Activated naive CD8-positive, alpha-beta T cell treated with anti-CD3 and anti-CD28 coated beads, Interleukin-2, amount 50 U/mL, for 24 hours (primary cell): Measurements from ENCODE around the gene NLGN1.

ENCODE experiments used
- ATAC-seq: fragments of 150-1000 bp; cut with Tn5 transposase; one replicate; pipeline ENCODE4 v1.10.0; 2021
- DNase-seq: peaks from one replicate; pipeline ENCODE4 v3.0.0; 2021
- H3K27ac Mint-ChIP-seq: one replicate; pipeline ENCODE4 v1.8.0; 2021; ENCODE audit warnings: mild to moderate bottlenecking, mixed read lengths
- H3K27me3 Mint-ChIP-seq: one replicate; pipeline ENCODE4 v1.8.0; 2021; ENCODE audit warnings: mixed read lengths
- H3K36me3 Mint-ChIP-seq: one replicate; pipeline ENCODE4 v1.8.0; 2021; ENCODE audit warnings: low read depth, mixed read lengths
- H3K4me1 Mint-ChIP-seq: one replicate; pipeline ENCODE4 v1.8.0; 2021; ENCODE audit warnings: mixed read lengths
- H3K4me3 Mint-ChIP-seq: one replicate; pipeline ENCODE4 v1.8.0; 2021; ENCODE audit warnings: mild to moderate bottlenecking, moderate library complexity, mixed read lengths
- H3K9me3 Mint-ChIP-seq: one replicate; pipeline ENCODE4 v1.8.0; 2021; ENCODE audit warnings: mixed read lengths

NLGN1 gene

DNA sequence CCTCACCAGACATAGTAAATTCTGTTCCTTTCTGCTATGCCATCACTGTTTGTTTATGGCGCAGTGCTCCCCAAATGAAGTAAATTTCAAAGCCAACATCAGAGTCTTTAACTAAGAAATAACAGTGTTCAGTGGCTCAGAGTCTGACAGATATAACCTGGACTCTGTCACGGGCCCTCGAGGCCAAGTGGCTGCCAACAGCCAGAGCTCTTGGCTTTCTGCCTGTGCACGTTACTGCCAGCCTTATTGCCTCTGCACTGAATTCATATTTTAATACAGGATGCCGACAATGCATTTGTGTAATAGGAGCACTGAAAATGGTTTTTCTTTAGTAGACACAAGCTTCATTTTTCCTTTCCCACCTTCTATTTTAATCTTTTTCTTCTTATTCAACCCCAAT lies 219.9 kb downstream of the NLGN1 start:
- Mint-ChIP-seq H3K4me3 (no peak overlapping the region), H3K9me3 (peaks cover 7% of the 10 kb centered on the region), H3K27ac (no peak overlapping the region), H3K4me1 (no peaks in the 10 kb centered on the region), H3K27me3 (no peaks in the 10 kb centered on the region), H3K36me3 (no peaks in the 10 kb centered on the region)
- ATAC-seq = no peak
- no peak for DNase-seq

DNA sequence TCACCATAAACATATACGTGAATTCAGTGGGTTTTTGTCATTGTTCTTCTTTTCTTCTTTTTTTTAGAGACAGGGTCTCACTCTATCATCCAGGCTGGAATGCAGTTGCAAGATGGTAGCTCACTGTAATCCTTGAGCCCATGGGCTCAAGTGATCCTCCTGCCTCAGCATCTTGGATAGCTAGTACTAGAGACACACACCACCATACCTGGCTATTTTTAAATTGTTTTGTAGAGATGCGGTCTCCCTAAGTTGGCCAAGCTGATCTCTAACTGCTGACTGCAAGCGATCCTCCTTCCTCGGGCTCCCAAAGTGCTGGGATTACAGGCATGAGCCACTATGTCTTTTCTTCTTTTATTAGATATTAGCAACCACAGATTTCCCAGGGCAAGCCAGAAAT lies 220.6 kb downstream of the NLGN1 start:
- no peaks in the 10 kb centered on the region for H3K27me3 Mint-ChIP-seq
- ATAC-seq (no peak), DNase-seq (no peak)
- no peaks in the 10 kb centered on the region for H3K4me1 Mint-ChIP-seq
- H3K4me3 Mint-ChIP-seq = no peak overlapping the region
- H3K27ac Mint-ChIP-seq = no peak overlapping the region
- peaks cover 7% of the 10 kb centered on the region for H3K9me3 Mint-ChIP-seq
- no peaks in the 10 kb centered on the region for H3K36me3 Mint-ChIP-seq

DNA sequence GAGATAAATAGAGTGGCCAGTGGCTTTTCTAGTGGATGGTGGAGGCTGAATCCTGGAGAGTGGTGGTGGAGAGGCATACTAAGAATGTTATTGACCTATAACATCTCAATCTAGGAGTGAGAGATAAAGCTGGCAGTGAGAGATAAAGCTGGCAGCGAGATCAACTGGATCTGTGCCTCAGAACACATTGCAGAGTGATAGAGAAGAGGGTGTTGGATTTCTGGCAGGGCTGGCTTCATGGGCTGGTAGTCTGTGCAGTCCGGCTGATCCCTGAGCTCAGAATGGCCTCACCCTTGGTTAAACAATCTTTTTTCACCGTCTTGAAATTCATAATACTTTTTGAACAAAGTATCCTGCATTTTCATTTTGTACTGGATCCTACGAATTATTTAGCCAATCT lies 221.2 kb downstream of the NLGN1 start:
- no peak for DNase-seq
- Mint-ChIP-seq H3K27ac (no peak overlapping the region), H3K4me1 (no peaks in the 10 kb centered on the region), H3K9me3 (peaks cover 7% of the 10 kb centered on the region), H3K36me3 (no peaks in the 10 kb centered on the region), H3K27me3 (no peaks in the 10 kb centered on the region), H3K4me3 (no peak overlapping the region)
- no peak for ATAC-seq

GRCh38 chr3:173622166-173622565 lies 224.6 kb downstream of the NLGN1 start:
- DNase-seq (no peak), ATAC-seq (no peak)
- no peaks in the 10 kb centered on the region for H3K27me3 Mint-ChIP-seq
- H3K4me1 Mint-ChIP-seq = no peaks in the 10 kb centered on the region
- H3K36me3 Mint-ChIP-seq = no peaks in the 10 kb centered on the region
- no peak overlapping the region for H3K27ac Mint-ChIP-seq
- H3K9me3 Mint-ChIP-seq = peaks cover 3% of the 10 kb centered on the region
- no peak overlapping the region for H3K4me3 Mint-ChIP-seq

DNA sequence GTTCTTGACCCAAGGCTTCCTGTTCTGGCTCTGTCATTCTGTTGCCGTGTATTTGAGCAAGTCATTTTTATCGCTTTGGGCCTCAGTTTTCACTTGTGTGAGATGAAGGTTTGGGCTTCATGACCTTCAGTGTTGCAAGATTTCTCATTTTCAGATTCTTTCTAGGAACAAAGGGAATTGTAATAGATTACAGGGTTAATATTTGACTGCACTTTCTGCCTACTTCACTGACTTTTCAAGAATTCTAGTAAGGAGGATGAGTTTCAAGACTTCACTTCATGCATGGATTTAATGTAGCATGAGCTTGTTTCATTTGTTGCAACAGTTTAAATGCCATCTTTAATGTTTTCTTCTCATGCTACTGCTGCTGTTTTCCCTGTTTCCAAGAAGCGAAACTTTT lies 226.5 kb downstream of the NLGN1 start:
- Mint-ChIP-seq H3K36me3 (no peaks in the 10 kb centered on the region), H3K27me3 (no peaks in the 10 kb centered on the region), H3K4me3 (no peak overlapping the region), H3K9me3 (peaks cover 4% of the 10 kb centered on the region), H3K27ac (no peak overlapping the region), H3K4me1 (no peaks in the 10 kb centered on the region)
- DNase-seq (no peak), ATAC-seq (no peak)

GRCh38 chr3:173630849-173631248 lies 233.3 kb downstream of the NLGN1 start:
- no peak for DNase-seq
- Mint-ChIP-seq H3K27ac (no peak overlapping the region), H3K4me3 (no peak overlapping the region), H3K4me1 (no peaks in the 10 kb centered on the region), H3K36me3 (no peaks in the 10 kb centered on the region), H3K27me3 (no peaks in the 10 kb centered on the region), H3K9me3 (peaks cover 4% of the 10 kb centered on the region)
- no peak for ATAC-seq

GRCh38 chr3:173632945-173633344 lies 235.4 kb downstream of the NLGN1 start:
- Mint-ChIP-seq H3K9me3 (no peaks in the 10 kb centered on the region), H3K4me3 (no peak overlapping the region), H3K4me1 (no peaks in the 10 kb centered on the region), H3K27me3 (no peaks in the 10 kb centered on the region), H3K36me3 (no peaks in the 10 kb centered on the region), H3K27ac (no peak overlapping the region)
- DNase-seq (no peak), ATAC-seq (no peak)

DNA sequence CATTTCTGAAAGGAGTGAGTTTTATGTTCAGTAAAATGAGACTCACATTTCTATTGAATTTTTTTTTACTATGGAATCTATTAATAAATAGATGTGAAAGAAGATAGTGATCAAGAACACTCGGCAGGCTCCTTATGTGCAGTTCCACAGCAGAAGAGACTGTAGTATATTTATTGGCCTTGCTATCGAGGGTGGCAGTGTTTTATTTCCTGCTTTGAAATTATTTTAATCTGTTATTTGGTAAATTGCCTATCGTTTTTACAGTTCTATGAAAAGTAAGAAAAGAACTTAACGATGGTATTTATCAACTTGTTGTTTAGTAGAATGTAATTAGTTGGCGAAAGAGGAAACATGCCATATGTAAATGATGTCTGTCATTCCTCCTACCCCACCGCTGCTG lies 238.3 kb downstream of the NLGN1 start:
- Mint-ChIP-seq H3K36me3 (no peaks in the 10 kb centered on the region), H3K4me1 (no peaks in the 10 kb centered on the region), H3K4me3 (no peak overlapping the region), H3K27me3 (no peaks in the 10 kb centered on the region), H3K27ac (no peak overlapping the region), H3K9me3 (no peaks in the 10 kb centered on the region)
- DNase-seq = no peak
- ATAC-seq = no peak

DNA sequence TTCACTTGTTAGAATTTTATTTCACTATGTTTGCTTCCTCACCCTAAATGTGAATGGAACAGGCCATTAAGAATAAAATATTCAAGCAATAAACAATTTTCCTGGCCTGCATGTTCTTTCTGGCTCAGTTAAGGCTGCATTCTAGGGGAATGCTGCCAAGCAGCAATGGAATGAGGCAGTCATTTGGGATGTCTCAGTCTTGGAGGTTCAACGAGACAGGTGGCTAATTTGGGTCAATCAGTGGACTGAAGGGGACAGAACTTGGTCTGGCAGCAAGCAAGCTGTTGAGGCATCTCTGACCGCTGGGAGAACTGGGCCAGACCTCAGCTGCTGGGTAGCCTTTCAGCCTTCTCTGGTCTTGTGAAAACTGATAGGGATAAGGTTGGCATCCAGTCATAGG lies 241.6 kb downstream of the NLGN1 start:
- Mint-ChIP-seq H3K4me1 (no peaks in the 10 kb centered on the region), H3K27ac (no peak overlapping the region), H3K9me3 (no peaks in the 10 kb centered on the region), H3K36me3 (no peaks in the 10 kb centered on the region), H3K4me3 (no peak overlapping the region), H3K27me3 (no peaks in the 10 kb centered on the region)
- ATAC-seq = no peak
- no peak for DNase-seq

DNA sequence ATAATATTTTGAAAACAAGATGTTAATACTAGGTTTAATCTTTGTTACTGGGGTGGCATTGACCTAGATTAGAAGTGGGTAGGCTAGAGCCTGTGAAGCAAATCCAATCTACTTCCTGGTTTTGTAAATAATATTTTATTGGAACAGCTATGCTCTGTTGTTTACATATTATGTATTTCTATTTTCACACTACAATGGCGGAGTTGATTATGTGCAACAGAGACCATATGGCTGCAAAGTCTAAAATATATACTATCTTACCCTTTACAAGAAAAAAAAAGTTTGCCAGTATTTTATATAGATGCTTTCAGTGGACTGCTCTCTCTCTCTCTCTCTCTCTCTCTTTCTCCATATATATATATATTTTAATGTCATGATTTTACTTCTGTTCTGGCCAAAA lies 244.2 kb downstream of the NLGN1 start:
- no peaks in the 10 kb centered on the region for H3K27me3 Mint-ChIP-seq
- no peak for ATAC-seq
- H3K9me3 Mint-ChIP-seq = no peaks in the 10 kb centered on the region

DNA sequence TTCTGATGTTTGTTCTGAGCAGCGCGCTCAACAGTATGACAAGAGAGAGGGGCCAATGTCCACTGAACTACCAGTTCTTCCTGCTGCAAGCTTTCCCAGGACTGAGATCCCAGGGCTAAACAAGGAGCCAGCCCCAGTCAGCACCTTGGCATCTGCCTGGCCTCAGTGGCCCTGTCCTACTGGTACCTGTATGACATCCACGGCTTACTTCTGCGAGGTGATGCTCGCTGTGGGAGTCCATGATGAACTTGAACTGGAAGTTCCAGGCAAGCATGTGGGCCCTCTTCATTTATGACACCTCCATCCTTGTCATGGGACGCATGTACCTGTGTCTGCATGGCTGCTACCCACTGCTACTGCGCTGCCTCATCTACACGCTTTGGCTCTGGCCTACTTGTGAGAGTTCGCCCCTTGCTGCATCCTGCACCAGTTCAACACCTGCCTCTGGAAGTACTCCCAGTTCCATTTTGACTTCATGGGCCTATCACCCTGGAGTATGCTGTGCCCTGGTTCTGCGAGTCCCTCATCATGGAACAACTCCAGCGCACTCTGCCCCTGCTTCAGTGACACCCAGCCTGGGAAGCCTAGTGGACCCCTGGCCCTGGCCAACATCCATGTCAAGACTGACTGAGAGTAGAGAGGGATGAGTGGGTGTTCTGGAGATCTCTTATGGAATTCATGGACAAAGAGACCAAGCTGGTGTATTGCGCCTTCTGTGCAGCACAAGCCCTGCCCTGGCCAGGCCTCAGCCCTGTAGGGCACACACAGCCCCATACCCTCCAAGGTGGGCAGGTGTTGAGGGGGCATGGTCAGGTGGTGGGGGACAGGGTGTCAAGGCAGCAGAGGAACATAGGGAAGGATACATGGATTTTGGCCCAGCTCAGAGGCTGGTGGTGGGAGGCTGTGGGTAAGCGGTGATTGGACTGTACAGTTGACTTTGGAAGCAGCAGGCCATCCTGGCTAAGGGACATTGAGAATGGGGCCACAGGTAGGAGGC lies 246.8 kb downstream of the NLGN1 start:
- Mint-ChIP-seq H3K27me3 (no peaks in the 10 kb centered on the region), H3K4me3 (no peak overlapping the region), H3K9me3 (no peaks in the 10 kb centered on the region), H3K27ac (no peak overlapping the region), H3K4me1 (no peaks in the 10 kb centered on the region), H3K36me3 (no peaks in the 10 kb centered on the region)
- ATAC-seq = no peak
- DNase-seq = no peak

More for the DNA sequence above, 244.2 kb downstream of the NLGN1 start:
- Mint-ChIP-seq H3K36me3 (no peaks in the 10 kb centered on the region), H3K4me1 (no peaks in the 10 kb centered on the region), H3K4me3 (no peak overlapping the region), H3K27ac (no peak overlapping the region)
- no peak for DNase-seq

DNA sequence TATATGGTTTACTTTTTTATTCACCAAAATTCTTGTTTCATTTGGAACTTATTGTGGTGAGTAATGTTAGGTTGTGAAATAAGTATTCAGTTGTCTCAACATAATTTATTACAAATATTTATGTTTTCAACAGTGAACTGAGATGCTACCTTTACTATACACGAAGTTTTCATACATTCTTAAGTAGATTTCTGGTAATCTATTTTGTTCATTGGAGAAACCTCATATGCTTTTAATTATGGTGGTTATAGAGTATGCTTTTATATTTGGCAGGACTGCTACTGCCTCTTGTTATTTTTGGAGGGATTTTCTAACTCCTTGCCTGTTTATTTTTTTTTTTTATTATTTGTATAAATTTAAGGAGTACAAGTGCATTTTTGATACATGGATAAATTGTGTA lies 253.1 kb downstream of the NLGN1 start:
- Mint-ChIP-seq H3K4me1 (no peaks in the 10 kb centered on the region), H3K27me3 (no peaks in the 10 kb centered on the region), H3K36me3 (no peaks in the 10 kb centered on the region), H3K9me3 (peaks cover 8% of the 10 kb centered on the region), H3K27ac (no peak overlapping the region), H3K4me3 (no peak overlapping the region)
- ATAC-seq (no peak), DNase-seq (no peak)

- no peak overlapping the region for H3K27ac Mint-ChIP-seq
- H3K4me3 Mint-ChIP-seq = no peak overlapping the region
- no peaks in the 10 kb centered on the region for H3K4me1 Mint-ChIP-seq
- peaks cover 8% of the 10 kb centered on the region for H3K9me3 Mint-ChIP-seq
- H3K27me3 Mint-ChIP-seq = no peaks in the 10 kb centered on the region
- ATAC-seq = no peak
- no peaks in the 10 kb centered on the region for H3K36me3 Mint-ChIP-seq
- DNase-seq = no peak
Observed at GRCh38 chr3:173652093-173652492, 254.5 kb downstream of the NLGN1 start.

DNA sequence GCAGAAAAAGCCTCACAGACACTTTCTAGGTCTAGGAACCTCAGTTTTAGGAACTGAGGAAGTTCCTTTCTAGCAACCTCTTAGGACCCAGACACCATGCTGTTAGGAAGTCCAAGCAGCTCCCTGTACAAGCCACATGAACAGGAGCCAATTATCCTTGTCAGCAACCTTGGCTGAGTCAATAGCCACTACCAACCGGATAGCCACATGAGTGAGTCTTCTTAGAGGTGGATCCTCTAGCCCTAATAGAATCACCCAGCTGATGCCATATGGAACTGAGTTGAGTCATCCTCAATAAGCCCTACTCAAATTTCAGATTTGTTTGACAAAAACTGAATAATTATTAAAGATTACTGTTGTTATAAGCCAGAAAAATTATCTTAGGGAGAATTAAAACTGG lies 256.2 kb downstream of the NLGN1 start:
- Mint-ChIP-seq H3K27ac (no peak overlapping the region), H3K9me3 (peaks cover 8% of the 10 kb centered on the region), H3K36me3 (no peaks in the 10 kb centered on the region), H3K4me1 (no peaks in the 10 kb centered on the region), H3K27me3 (no peaks in the 10 kb centered on the region), H3K4me3 (no peak overlapping the region)
- DNase-seq (no peak), ATAC-seq (no peak)

DNA sequence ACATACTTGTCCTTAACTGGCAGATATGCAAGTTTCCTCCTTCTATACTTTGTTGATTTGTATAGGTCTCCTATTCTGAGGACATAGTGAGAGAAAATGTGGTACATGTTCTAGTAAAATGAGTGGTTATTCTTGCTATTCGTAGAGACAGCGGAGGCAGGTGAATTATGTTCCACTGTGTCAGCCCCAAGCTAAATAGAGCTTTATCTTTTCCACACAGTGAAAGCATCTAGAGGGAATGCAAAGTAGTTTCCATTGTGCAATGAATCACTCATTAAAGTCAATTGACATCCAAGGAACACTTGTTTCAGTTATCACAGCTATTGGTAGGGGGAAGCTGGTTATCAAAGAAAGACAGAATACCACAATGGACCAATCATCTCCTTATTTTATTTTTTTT lies 262.4 kb downstream of the NLGN1 start:
- H3K36me3 Mint-ChIP-seq = no peaks in the 10 kb centered on the region
- H3K4me1 Mint-ChIP-seq = no peaks in the 10 kb centered on the region
- no peaks in the 10 kb centered on the region for H3K27me3 Mint-ChIP-seq
- no peak overlapping the region for H3K27ac Mint-ChIP-seq
- DNase-seq (no peak), ATAC-seq (no peak)
- H3K9me3 Mint-ChIP-seq = no peaks in the 10 kb centered on the region
- H3K4me3 Mint-ChIP-seq = no peak overlapping the region
